Testis (tissue), 3 donors: Measurements from ENCODE around the gene NUP214. TPM values are rescaled to one million over a fixed set of nuclear protein-coding genes. Genes with fewer than 3 reads are reported as not detected.

Experiments used
- DNase-seq: peaks from one replicate; pipeline ENCODE4 v3.0.0-alpha.2; 2019
- H3K27ac ChIP-seq, 2 donors: fragments of 200-600 bp; sonication (generic); one replicate each; pipeline ENCODE4 v1.5.1; 2019
- H3K27me3 ChIP-seq: fragments of 200-600 bp; sonication (generic); one replicate; pipeline ENCODE4 v1.5.1; 2019
- H3K36me3 ChIP-seq: fragments of 200-600 bp; sonication (generic); one replicate; pipeline ENCODE4 v1.5.1; 2017; ENCODE audit warnings: low read depth; ENCODE audit errors: missing control alignments
- H3K4me1 ChIP-seq: fragments of 200-600 bp; sonication (generic); one replicate; pipeline ENCODE4 v1.5.1; 2019
- H3K4me3 ChIP-seq, 2 donors: fragments of 200-600 bp; sonication (generic); one replicate each; pipeline ENCODE4 v1.5.1; 2017 to 2019
- H3K9me3 ChIP-seq: fragments of 200-600 bp; sonication (generic); one replicate; pipeline ENCODE4 v1.5.1; 2017
- POLR2A ChIP-seq: fragments of 450-650 bp; IDR thresholded peaks from one replicate; pipeline ENCODE4 v1.6.1; 2017; ENCODE audit warnings: antibody characterized with exemption, mild to moderate bottlenecking, moderate library complexity
- WGBS, 2 donors: methylation state at CpG; one replicate each; pipeline ENCODE4 v1.1.5; 2018; 5-methylcytosine and 5-hydroxymethylcytosine counted together
- intact Hi-C: fragments of 100-400 bp; cut with DNase I; formaldehyde crosslinking; loops from one replicate; pipeline ENCODE4 v1.15.1; 2023; ENCODE audit warnings: low total_unique reads
- polyA plus RNA-seq: library from polyadenylated mRNA; stranded (reverse); fragments of 350-450 nt; fragmentation: Illumina TruSeq; extraction: RNeasy Lipid Tissue Mini Kit (QIAGEN cat#74804); gene quantifications from one replicate; pipeline ENCODE4 v1.2.3, GENCODE V29; 2014; ENCODE audit warnings: low read depth, low replicate concordance; ENCODE audit not compliant: insufficient read depth
- small RNA-seq, 2 donors: library from RNA; depleted of rRNA; stranded (forward); fragments of <200 nt; gene quantifications; one replicate each; pipeline ENCODE3, GENCODE V24; 2016
- total RNA-seq, 2 donors: library from RNA; depleted of rRNA; stranded (reverse); fragments of >200 nt; gene quantifications; one replicate each; pipeline ENCODE4 v1.2.3, GENCODE V29; 2016
- TF ChIP-seq, protein P1 (sequence below), 3 experiments: fragments of 450-650 bp in 2 of 3; fragments of 200-600 bp in 1 of 3; sonication (generic) in 1 of 3; IDR thresholded peaks; one replicate each; pipeline ENCODE4 v1.5.1; 2016 to 2019; ENCODE audit warnings: antibody characterized with exemption in 3 of 3, mild to moderate bottlenecking in 2 of 3, moderate library complexity in 1 of 3

NUP214 gene
- total and polyA plus RNA-seq, 3 donors from 2014 or later = 190 to 250 (median 237) TPM

GRCh38 chr9:131282175-131282574 is 156.8 kb downstream of the NUP214 start:
- WGBS, 2 donors = 65 to 75% methylated on average over 4 of the region's 4 CpGs
- Histone ChIP-seq H3K9me3 (no peaks in the 10 kb centered on the region), H3K4me1 (peaks cover 9% of the 10 kb centered on the region), H3K36me3 (no peaks in the 10 kb centered on the region), H3K4me3 (peak overlapping the region in 1 of 2 donors; percentile 47), H3K27ac (no peak overlapping the region), H3K27me3 (no peaks in the 10 kb centered on the region)
- no peak for TF ChIP-seq POLR2A
- TF ChIP-seq, protein P1, sequence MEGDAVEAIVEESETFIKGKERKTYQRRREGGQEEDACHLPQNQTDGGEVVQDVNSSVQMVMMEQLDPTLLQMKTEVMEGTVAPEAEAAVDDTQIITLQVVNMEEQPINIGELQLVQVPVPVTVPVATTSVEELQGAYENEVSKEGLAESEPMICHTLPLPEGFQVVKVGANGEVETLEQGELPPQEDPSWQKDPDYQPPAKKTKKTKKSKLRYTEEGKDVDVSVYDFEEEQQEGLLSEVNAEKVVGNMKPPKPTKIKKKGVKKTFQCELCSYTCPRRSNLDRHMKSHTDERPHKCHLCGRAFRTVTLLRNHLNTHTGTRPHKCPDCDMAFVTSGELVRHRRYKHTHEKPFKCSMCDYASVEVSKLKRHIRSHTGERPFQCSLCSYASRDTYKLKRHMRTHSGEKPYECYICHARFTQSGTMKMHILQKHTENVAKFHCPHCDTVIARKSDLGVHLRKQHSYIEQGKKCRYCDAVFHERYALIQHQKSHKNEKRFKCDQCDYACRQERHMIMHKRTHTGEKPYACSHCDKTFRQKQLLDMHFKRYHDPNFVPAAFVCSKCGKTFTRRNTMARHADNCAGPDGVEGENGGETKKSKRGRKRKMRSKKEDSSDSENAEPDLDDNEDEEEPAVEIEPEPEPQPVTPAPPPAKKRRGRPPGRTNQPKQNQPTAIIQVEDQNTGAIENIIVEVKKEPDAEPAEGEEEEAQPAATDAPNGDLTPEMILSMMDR (IDR thresholded peaks at IDR 0.05) = no peak
- DNase-seq = no peak
- intact Hi-C loops = no loop called here

- peak overlapping the region; percentile 39 to 47 for H3K4me3 ChIP-seq
- no peak for DNase-seq
These were observed 157.5 kb downstream of the NUP214 start for GRCh38 chr9:131282688-131283422.

More at GRCh38 chr9:131282688-131283422, 157.5 kb downstream of the NUP214 start:
- no peak for TF ChIP-seq POLR2A
- TF ChIP-seq, protein P1 (IDR thresholded peaks at IDR 0.05) = no peak
- no peak overlapping the region for H3K27ac ChIP-seq
- no peaks in the 10 kb centered on the region for H3K27me3 ChIP-seq
- WGBS, 2 donors = 2 to 4% methylated on average over 3 to 45 of the region's 61 CpGs
- no peaks in the 10 kb centered on the region for H3K36me3 ChIP-seq
- peaks cover 9% of the 10 kb centered on the region for H3K4me1 ChIP-seq
- intact Hi-C loops = no loop called here
- H3K9me3 ChIP-seq = no peaks in the 10 kb centered on the region

Small RNAs within 50 kb of the gene (small RNA-seq; reads per million reads assigned to genes)
- gene RNU6-881P = 0 reads per million in 2 donors

Other genes starting within 250 kb of the NUP214 start
- under 1 TPM in 1 of 2 donors, not detected in 1; 0.24 TPM for gene QRFP, start 228.8 kb upstream of the NUP214 start, total RNA-seq
- not detected for gene QRFP, start 228.8 kb upstream of the NUP214 start, polyA plus RNA-seq
- gene FIBCD1, start 186.3 kb upstream of the NUP214 start, total RNA-seq = 10 to 100 TPM; 29.1 to 33.5 TPM
- gene FIBCD1, start 186.3 kb upstream of the NUP214 start, polyA plus RNA-seq = 20.8 TPM
- 100 to 1,000 TPM in 1 of 2 donors, 10 to 100 TPM in 1; 86.3 to 136 TPM for gene LAMC3, start 116.4 kb upstream of the NUP214 start, total RNA-seq
- 35.9 TPM for gene LAMC3, start 116.4 kb upstream of the NUP214 start, polyA plus RNA-seq
- gene AIF1L, start 29.1 kb upstream of the NUP214 start, total RNA-seq = 10 to 100 TPM in 1 of 2 donors, 1 to 10 TPM in 1; 8.3 to 14.9 TPM
- 24.6 TPM for gene AIF1L, start 29.1 kb upstream of the NUP214 start, polyA plus RNA-seq
- 10 to 100 TPM; 29.7 to 30.8 TPM for gene FAM78A, start 150.9 kb downstream of the NUP214 start, total RNA-seq
- 48.0 TPM for gene FAM78A, start 150.9 kb downstream of the NUP214 start, polyA plus RNA-seq
- 10 to 100 TPM; 23.9 to 29.9 TPM for gene PLPP7, start 164.1 kb downstream of the NUP214 start, total RNA-seq
- gene PLPP7, start 164.1 kb downstream of the NUP214 start, polyA plus RNA-seq = 8.6 TPM